22Rv1 (cell line): ENCODE results near the gene GSK3B.

Experiments
- ZFX ChIP-seq: fragments of 450-650 bp; IDR thresholded peaks from 2 replicates; pipeline ENCODE4 v1.6.1; 2017; ENCODE audit warnings: antibody characterized with exemption, borderline replicate concordance
- TF ChIP-seq, protein P1 (sequence below): fragments of 450-650 bp; IDR thresholded peaks from 2 replicates; pipeline ENCODE4 v1.5.1; 2017; ENCODE audit warnings: mild to moderate bottlenecking

DNA sequence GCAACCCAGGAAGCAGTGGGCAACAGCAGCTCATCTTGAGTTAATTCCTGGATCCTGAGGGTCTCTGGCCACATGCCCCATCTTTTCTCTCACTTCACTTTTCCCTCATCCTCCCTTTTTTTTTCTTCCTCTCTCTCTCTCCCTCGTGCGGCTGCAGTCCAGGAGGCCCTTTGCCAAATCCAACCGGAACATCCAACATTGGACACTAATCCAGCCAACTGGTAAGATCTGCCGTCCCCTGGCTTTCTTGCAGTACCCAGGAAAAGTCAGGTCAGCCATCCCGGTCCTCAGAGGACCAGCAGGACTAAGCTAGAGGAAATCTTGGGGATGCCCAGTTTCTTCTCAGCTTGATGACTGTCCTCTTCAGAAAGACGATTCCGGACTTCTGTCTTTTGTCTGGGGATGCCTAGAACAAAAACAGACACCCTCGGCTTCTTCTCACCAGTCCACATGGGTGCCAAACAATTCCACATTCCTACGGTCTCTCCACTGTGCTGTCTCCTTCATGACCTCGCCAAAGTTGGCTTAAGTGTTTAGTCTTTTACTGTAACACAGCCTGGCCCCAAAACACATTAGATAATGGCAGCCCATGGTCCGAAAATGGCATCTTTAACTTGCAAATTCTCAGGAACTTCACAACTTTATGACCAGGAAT, 115.6 kb downstream of the GSK3B start:
- TF ChIP-seq, protein P1, sequence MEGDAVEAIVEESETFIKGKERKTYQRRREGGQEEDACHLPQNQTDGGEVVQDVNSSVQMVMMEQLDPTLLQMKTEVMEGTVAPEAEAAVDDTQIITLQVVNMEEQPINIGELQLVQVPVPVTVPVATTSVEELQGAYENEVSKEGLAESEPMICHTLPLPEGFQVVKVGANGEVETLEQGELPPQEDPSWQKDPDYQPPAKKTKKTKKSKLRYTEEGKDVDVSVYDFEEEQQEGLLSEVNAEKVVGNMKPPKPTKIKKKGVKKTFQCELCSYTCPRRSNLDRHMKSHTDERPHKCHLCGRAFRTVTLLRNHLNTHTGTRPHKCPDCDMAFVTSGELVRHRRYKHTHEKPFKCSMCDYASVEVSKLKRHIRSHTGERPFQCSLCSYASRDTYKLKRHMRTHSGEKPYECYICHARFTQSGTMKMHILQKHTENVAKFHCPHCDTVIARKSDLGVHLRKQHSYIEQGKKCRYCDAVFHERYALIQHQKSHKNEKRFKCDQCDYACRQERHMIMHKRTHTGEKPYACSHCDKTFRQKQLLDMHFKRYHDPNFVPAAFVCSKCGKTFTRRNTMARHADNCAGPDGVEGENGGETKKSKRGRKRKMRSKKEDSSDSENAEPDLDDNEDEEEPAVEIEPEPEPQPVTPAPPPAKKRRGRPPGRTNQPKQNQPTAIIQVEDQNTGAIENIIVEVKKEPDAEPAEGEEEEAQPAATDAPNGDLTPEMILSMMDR, result no peak
- TF ChIP-seq ZFX, result no peak
